HG03565 (cell line): ENCODE measurements around the gene NTN1.
"Not testable (repeated sequence)": the region's sequence is repeated elsewhere in the genome, so short reads cannot be mapped to it uniquely, and the experiment has no call there.

Source experiments
- ATAC-seq: cut with Tn5 transposase; IDR thresholded peaks from one replicate; pipeline ENCODE4 v1.9.1; 2021; ENCODE audit warnings: mild to moderate bottlenecking, moderate library complexity; ENCODE audit not compliant: unreplicated experiment

Gene NTN1

GRCh38 chr17:9150446-9151090, 129.3 kb downstream of the NTN1 start:
- no peak for ATAC-seq

- no peak for ATAC-seq
These were observed 129.8 kb downstream of the NTN1 start for GRCh38 chr17:9151091-9151490.

DNA sequence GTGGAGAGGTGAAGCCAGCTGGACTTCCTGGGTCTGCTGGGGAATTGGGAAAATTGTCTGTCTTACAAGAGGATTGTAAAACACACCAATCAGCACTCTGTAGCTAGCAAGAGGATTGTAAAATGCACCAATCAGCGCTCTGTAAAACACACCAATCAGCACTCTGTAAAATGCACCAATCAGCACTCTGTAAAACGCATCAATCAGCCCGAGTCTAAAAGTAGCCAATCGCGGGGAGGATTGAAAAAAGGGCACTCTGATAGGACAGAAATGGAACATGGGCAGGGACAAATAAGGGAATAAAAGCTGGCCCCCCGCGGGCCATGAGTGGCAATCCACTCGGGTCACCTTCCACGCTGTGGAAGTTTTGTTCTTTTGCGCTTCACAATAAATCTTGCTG, 130.4 kb downstream of the NTN1 start:
- not testable (repeated sequence) for ATAC-seq

DNA sequence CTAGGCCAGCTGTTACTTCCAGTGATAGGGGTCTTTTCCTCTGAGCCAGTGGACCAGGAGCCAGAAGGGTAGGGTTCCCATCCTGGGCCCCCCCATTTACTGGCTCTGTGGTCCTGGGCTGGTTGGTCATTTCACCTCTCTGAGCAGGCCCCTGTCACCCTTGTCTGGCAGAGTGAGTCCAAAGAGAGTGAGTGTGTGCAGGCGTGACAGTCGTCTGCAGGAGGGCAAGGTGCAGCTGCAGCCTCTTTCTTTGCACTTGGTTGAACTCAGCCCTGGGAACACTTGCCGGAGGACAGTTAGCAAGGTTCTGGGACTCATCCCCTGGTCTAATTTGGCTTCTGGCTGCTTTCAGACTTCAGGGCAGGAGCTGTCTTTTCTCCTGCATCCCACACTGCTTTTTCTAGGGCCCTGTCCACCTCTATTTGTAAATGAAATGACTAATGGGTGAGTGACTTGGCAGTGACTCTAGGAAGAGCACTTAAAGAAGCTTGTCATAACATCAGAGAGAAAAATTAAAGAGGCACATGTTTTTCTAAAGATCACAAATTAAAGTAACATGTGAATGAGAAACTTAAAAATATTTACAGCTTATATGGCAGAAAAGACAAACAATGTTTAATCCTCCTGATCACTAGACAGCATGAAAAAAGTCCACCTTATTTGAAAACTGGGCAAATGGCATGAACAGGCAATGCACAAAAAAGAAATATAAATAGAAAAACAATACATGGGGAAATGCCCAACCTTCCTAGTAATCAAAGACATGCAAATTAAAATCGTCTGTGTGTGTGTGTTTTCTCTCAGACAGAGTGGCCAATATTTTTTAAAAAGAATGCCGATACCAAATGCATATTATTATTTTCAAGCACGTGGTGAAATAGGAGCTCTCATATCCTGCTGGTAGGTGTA, 137.5 kb downstream of the NTN1 start:
- ATAC-seq: no peak

DNA sequence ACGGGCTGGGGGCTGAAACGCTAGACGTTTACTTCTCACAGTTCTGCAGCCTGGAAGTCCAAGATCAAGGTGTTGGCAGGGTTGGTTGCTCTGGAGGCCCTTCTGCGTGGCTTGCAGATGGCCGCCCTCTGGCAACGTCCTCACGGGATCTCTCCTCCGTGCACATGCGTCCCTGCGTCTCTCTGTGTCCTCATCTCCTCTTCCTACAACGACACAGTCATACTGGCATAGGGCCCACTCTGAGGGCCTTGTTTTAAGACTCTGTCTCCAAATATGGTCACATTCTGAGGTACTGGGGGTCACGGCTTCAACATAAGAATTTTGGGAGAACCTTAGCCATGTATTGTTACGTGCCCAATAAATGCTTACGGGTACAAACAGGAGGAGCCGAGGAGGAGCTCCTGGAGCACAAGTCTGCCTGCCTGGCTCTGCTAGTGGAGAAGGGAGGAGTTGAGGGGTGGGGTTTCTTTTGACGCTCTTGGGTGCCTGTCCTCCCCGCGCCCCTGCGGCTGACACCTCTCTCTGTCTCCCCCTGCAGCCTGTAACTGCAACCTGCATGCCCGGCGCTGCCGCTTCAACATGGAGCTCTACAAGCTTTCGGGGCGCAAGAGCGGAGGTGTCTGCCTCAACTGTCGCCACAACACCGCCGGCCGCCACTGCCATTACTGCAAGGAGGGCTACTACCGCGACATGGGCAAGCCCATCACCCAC, 141.1 kb downstream of the NTN1 start:
- ATAC-seq: no peak

DNA sequence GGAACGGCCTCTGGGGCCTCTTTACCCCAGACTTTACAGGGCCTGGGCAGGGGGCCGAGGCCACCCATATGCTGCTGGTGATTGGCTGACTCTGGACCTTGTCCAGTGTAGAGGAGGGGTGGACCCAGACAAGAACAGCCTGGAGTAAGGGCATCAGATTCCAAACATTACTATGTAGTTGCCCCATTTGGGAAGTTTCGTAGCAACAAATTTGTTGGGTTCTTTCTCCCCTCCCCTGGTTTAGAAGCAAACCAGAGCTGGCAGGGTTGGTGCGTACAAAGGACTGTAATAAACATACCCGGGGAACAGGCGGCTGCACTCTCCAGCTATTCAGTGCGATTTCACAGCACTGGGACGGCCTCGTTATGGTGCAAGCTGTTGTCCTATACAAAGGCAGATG, 145.5 kb downstream of the NTN1 start:
- no peak for ATAC-seq

- ATAC-seq: no peak
These were observed 146.1 kb downstream of the NTN1 start for GRCh38 chr17:9167379-9167778.

GRCh38 chr17:9169116-9169515, 147.8 kb downstream of the NTN1 start:
- no peak for ATAC-seq

GRCh38 chr17:9170336-9170735, 149.0 kb downstream of the NTN1 start:
- no peak for ATAC-seq

GRCh38 chr17:9170853-9171252, 149.5 kb downstream of the NTN1 start:
- no peak for ATAC-seq

DNA sequence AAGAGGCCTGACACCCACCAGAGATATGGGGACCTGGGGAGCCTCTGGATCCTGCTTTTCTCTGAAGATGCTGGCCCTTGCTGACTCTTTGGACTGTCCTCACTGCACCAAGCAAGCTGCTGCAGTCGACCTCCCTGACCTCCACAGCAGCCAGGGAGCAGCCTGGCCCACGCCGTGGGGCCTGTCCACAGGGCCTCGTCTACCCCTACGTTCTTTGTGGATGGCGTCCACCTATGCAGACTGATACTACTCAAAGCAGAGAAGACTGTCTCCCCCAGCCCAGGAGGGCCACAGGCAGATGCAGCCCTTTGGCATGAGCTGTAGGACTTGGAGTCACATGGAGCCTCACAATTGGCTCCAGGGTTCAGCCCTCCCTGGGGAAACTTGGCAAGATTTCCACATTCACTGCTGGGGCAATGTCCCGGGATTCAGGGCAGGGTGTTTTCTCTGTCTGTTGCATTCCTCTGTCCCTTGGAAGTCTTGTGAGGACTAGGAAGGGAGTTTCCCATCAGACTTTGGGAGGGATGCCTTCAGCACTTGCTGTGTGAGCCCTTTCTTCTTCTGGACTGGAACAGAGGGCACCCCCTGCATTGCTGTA, 152.2 kb downstream of the NTN1 start:
- no peak for ATAC-seq

GRCh38 chr17:9174312-9174711, 153.0 kb downstream of the NTN1 start:
- ATAC-seq: no peak

DNA sequence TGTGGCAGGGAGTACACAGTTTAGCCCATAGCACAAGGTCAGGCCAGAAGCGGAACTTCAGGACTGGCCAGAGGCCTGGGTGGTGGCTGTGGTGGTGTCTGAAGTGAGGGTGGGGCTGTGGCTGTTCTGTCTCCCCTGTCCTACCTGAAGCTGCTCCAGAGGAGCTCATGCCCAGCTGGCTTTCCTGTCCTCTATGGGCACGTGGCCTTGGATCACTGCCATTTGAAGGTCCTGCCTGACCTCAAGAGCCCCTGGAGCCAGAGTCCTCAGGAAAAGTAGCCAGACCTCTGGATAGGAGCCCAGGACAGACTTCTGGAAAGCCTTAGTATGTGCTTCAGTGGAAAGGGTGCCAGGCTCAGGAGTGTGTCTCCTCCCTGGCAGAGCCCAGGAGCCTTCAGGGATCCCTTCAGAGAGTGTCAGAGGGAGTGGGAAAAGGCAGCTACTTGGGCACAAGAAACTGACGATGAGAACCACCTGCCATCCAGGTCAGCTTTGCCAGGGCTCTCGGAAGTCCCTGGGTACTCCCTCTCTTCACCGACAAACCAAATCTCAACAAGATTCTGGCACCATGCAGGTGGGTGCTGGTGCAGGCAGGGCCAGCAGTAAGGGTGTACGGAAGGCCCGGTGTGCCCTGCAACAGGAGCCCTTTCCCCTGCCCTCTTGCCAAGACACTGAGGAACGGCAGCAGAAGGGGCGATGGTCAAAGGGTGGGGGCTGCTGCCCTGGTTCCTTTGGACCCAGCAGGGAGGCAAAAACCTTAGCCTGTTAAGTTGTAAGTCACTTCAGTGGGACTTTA, 153.7 kb downstream of the NTN1 start:
- ATAC-seq: no peak

- ATAC-seq: no peak
These were observed 154.6 kb downstream of the NTN1 start for GRCh38 chr17:9175700-9176467.

DNA sequence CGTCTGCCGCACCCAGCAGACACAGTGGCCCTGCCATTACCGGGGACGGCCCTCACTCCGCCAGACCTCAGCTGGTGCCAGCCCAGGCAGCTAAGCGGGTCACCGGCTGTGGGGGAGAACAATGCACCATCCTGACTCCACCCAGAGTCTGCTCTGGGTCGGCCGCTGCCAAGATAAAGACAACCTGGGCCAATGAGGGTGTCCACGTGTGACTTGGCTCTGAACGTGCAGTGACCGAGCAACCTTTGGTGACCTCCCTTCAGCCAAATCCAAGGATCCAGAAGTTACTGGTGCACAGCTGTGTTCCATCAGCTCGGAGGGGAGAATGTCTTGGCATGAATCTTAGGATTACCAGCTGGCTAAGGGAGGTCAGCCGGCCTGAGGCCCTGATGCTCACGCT, 155.9 kb downstream of the NTN1 start:
- no peak for ATAC-seq

DNA sequence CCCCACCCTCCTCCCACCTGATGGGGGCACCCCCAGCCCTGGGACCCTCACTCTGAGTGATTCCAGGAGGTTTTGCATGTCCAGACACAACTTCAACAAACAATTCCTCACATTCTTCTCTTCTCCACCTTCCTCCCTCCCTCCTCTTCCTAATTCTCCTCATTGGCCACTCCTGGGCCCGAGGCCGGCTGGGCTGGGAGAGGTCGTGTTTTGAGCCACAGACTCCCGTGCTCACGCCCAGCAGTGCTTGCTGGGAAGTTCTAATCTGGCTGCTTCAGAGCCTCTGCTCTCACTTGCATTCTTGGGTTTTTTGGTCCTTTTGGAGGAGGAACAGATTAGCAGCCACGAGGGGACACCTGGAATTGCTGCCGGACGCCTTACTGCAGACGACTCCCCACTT, 157.0 kb downstream of the NTN1 start:
- ATAC-seq: no peak

GRCh38 chr17:9179602-9180001, 158.3 kb downstream of the NTN1 start:
- no peak for ATAC-seq

- ATAC-seq: no peak
These were observed 160.3 kb downstream of the NTN1 start for GRCh38 chr17:9181640-9182039.

GRCh38 chr17:9183306-9183705, 162.0 kb downstream of the NTN1 start:
- ATAC-seq: no peak

DNA sequence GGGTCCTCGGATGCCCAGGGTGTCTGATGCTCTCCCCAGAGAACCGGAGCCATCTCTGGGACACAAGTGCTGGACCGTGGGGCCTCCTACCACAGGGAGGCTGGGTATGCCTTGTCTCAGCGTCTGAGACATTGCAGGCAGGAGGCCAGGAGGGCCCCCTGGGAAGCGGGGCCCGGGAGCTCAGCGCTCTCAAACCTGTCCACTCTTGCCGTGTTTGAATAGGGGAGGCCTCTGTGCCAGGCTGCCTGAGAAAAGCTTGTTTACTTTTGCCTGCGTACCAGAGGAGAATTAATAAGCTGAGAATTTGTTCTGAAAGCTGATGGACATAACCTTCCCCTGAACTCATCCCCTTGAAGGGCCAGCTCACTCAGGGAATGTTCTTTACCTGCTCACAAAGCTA, 163.8 kb downstream of the NTN1 start:
- no peak for ATAC-seq
